Pancreas (tissue), 10 donors: ENCODE results near the gene SSTR1. TPM values are rescaled to one million over a fixed set of nuclear protein-coding genes. Genes with fewer than 3 reads are reported as not detected.

ENCODE experiments used
- ATAC-seq, 4 donors: fragments of 200-7000 bp; cut with Tn5 transposase; one replicate each; pipeline versions ENCODE4 v1.8.0 to v1.9.1; 2020; ENCODE audit warnings: mild to moderate bottlenecking in 4 of 4, moderate library complexity in 4 of 4
- DNase-seq, 6 donors: peaks; one replicate each; pipeline ENCODE4 v3.0.0-alpha.2; 2020
- FAIRE-seq: peaks from 2 replicates; lab custom pipeline; 2012; peaks lifted over from hg19 to GRCh38; lab: Jason Lieb, UNC
- H3K27ac ChIP-seq, 4 donors: fragments of 200-600 bp; sonication (generic); 1 replicate in 3 of 4; 2 replicates in 1 of 4; pipeline versions ENCODE4 v1.5.0 to v1.8.0; 2020
- H3K27me3 ChIP-seq, 4 donors: fragments of 200-600 bp; one replicate each; pipeline ENCODE4 v1.8.0; 2021
- H3K36me3 ChIP-seq, 3 donors: fragments of 200-600 bp; sonication (generic) in 1 of 3; one replicate each; pipeline versions ENCODE4 v1.5.0 to v1.8.0; 2020 to 2021
- H3K4me1 ChIP-seq, 3 donors: fragments of 200-600 bp; one replicate each; pipeline ENCODE4 v1.8.0; 2021
- H3K4me3 ChIP-seq, 4 donors: fragments of 200-600 bp; sonication (generic) in 2 of 4; one replicate each; pipeline versions ENCODE4 v1.5.0 to v1.8.0; 2020 to 2021
- H3K9me3 ChIP-seq, 4 donors: fragments of 200-600 bp; one replicate each; pipeline ENCODE4 v1.8.0; 2021
- CTCF ChIP-seq, 4 donors: fragments of 200-600 bp; sonication (generic) in 3 of 4; IDR thresholded peaks; one replicate each; pipeline versions ENCODE4 v1.5.0 to v1.8.0; 2021; ENCODE audit warnings: antibody characterized with exemption in 4 of 4
- WGBS, 2 donors: extraction: QIAGEN DNeasy Blood & Tissue Kit; methylation state at CpG; one replicate each; pipeline ENCODE4 v1.1.7; 2013; 5-methylcytosine and 5-hydroxymethylcytosine counted together
- intact Hi-C, 3 donors: fragments of 100-400 bp; cut with DNase I; formaldehyde crosslinking; loops; one replicate each; pipeline versions ENCODE4 v1.11.1 to v1.14.2; 2022
- polyA plus RNA-seq, 2 donors: library from polyadenylated mRNA; stranded (reverse); fragments of 200-250 nt; gene quantifications; one replicate each; pipeline ENCODE4 v1.2.3, GENCODE V29; 2013
- total RNA-seq, 6 donors: library from RNA; stranded (reverse); fragmentation: NEBNext Ultra II Directional in 4 of 6; extraction: Animal tissue kit (Norgen Biotek cat#: 25700) in 4 of 6; gene quantifications; one replicate each; pipeline versions ENCODE4 v1.2.1 to v1.2.4, GENCODE V29; 2021 to 2023
- donor health status: healthy with polysubstance abuse.
- donor health status: DM: no; HTN: no; CAD: no; lungs with moderate emphysema.
- donor health status: DM: no; HTN: no; CAD: no.
- donor health status: control.
- donor health status: control.
- donor health status: Bipolar disorder and iron deficiency.
- donor health status: DM: yes; HTN: yes; CAD: no.
- donor health status: DM: no; HTN: no; CAD: no.
- donor health status: DM: no; HTN: no; CAD: no.
- donor health status: DM: yes; HTN: yes; CAD: no.

Gene SSTR1
- total and polyA plus RNA-seq, 8 donors: 0.95 to 8.1 (median 2.1) TPM

GRCh38 chr14:38256533-38256840, 48.8 kb downstream of the SSTR1 start:
- no peaks in the 10 kb centered on the region for H3K27me3 ChIP-seq
- no peaks in the 10 kb centered on the region for H3K9me3 ChIP-seq
- intact Hi-C loops: no loop called here
- 58 to 62% methylated on average over 5 of the region's 5 CpGs for WGBS, 2 donors
- ATAC-seq (peak in 2 of 4 donors; percentile 30 to 59), FAIRE-seq (no peak), DNase-seq (no peak)
- TF ChIP-seq CTCF (IDR thresholded peaks at IDR 0.05): no peak
- no peaks in the 10 kb centered on the region for H3K4me1 ChIP-seq
- no peak overlapping the region for H3K27ac ChIP-seq
- no peak overlapping the region for H3K4me3 ChIP-seq
- no peaks in the 10 kb centered on the region for H3K36me3 ChIP-seq

GRCh38 chr14:38257507-38257906, 49.8 kb downstream of the SSTR1 start:
- TF ChIP-seq CTCF (IDR thresholded peaks at IDR 0.05): no peak
- intact Hi-C loops: no loop called here
- ATAC-seq: no peak
- no peak overlapping the region for H3K4me3 ChIP-seq
- no peak for DNase-seq
- no peaks in the 10 kb centered on the region for H3K4me1 ChIP-seq
- no peak for FAIRE-seq
- no peaks in the 10 kb centered on the region for H3K27me3 ChIP-seq
- no peaks in the 10 kb centered on the region for H3K9me3 ChIP-seq
- no peak overlapping the region for H3K27ac ChIP-seq
- no peaks in the 10 kb centered on the region for H3K36me3 ChIP-seq
- WGBS, 2 donors: 55 to 69% methylated on average over 2 of the region's 2 CpGs

- no peak for ATAC-seq
- H3K27me3 ChIP-seq: no peaks in the 10 kb centered on the region
- 66 to 97% methylated on average over 1 of the region's 1 CpG for WGBS, 2 donors
- TF ChIP-seq CTCF (IDR thresholded peaks at IDR 0.05): no peak
- H3K27ac ChIP-seq: no peak overlapping the region
- no peak for DNase-seq
- intact Hi-C loops: no loop called here
- no peak for FAIRE-seq
- H3K36me3 ChIP-seq: no peaks in the 10 kb centered on the region
- H3K9me3 ChIP-seq: no peaks in the 10 kb centered on the region
- no peak overlapping the region for H3K4me3 ChIP-seq
- H3K4me1 ChIP-seq: no peaks in the 10 kb centered on the region
Observed at GRCh38 chr14:38261620-38262019, 53.9 kb downstream of the SSTR1 start.

Other genes starting within 250 kb of the SSTR1 start
- gene CLEC14A, start 48.2 kb downstream of the SSTR1 start, total RNA-seq: 1 to 10 TPM; 2.6 to 6.8 (median 3.5) TPM
- gene CLEC14A, start 48.2 kb downstream of the SSTR1 start, polyA plus RNA-seq: 1 to 10 TPM; 2.9 to 7.5 TPM